Breast epithelium (tissue), 3 donors: ENCODE measurements around the gene WDR37.

Experiments
- CTCF ChIP-seq, 3 donors: fragments of 450-650 bp; IDR thresholded peaks; one replicate each; pipeline ENCODE4 v1.5.1; 2016 to 2017; ENCODE audit warnings: antibody characterized with exemption in 3 of 3, mild to moderate bottlenecking in 3 of 3, moderate library complexity in 3 of 3
- POLR2A ChIP-seq: fragments of 450-650 bp; IDR thresholded peaks from one replicate; pipeline ENCODE4 v1.6.1; 2016; ENCODE audit warnings: antibody characterized with exemption, mild to moderate bottlenecking, moderate library complexity
- POLR2AphosphoS5 ChIP-seq, 3 donors: sonication (generic); formaldehyde crosslinking; IDR thresholded peaks; one replicate each; pipeline ENCODE4 v1.6.1; 2017; ENCODE audit warnings: antibody characterized with exemption in 3 of 3

GRCh38 chr10:1006573-1006972, 49.6 kb upstream of the WDR37 start:
- no peak for TF ChIP-seq POLR2AphosphoS5 (IDR thresholded peaks at IDR 0.05)
- no peak for TF ChIP-seq CTCF (IDR thresholded peaks at IDR 0.05)
- no peak for TF ChIP-seq POLR2A
